ENCODE results near the gene ABHD10.

ABHD10 gene

DNA sequence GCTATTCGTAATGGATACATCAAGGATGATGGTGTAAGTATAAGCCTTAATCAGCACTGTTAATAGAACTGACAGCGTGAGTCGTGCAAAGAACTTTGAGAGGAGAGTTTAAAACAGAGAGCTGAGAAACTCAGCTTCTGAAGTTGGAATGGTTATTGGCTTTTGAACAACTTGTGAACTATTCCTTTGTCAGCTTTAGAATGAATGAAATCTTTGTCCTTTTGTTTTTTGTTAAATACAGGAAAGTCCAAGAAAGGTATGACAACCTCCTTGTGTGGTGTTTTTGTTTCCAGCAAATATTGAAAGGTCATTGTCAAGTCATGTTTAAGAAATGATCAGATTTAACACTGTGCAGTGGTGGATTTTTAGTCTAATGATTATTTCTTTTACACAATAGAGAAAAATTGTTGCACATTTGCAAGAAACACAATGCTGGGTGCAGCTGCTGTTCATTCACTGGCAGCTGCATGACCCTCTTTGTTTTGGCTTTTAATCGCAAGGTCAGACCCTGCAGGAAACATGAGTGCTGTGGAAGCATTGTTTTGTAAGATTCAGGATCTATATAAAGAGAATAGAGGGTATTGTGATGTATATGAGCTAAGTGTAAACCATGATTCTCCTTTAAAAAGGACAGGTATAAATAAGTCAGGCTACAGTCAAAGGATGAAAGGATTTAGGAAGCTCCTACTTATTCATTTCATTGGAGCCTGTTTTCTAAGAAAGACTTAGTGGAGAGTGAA is 21.7 kb upstream of the ABHD10 start:
- Histone ChIP-seq H3K9me2 (replicated peaks; ENCODE audit: insufficient read depth, low read length) (no peaks in the 10 kb centered on the region), H2AFZ (ENCODE audit: low read depth, low read length, severe bottlenecking) (no peak overlapping the region), H3K9ac (ENCODE audit: low read length) (no peak overlapping the region), H3K27ac (ENCODE audit: low read depth, low read length) (no peak overlapping the region), H3K4me3 (ENCODE audit: insufficient read depth, low read length, poor library complexity, severe bottlenecking) (no peak overlapping the region), H4K20me1 (ENCODE audit: low read depth, low read length) (no peaks in the 10 kb centered on the region), H3F3A (ENCODE audit: insufficient read depth) (no peaks in the 10 kb centered on the region), H3K36me3 (ENCODE audit: low read length) (no peaks in the 10 kb centered on the region), H3K9me3 (ENCODE audit: insufficient read depth, low read length) (no peaks in the 10 kb centered on the region), H3K27me3 (ENCODE audit: low read length) (no peaks in the 10 kb centered on the region), H3K79me2 (ENCODE audit: insufficient read depth, low read length) (no peaks in the 10 kb centered on the region), H3K4me2 (ENCODE audit: low read depth, low read length, poor library complexity, severe bottlenecking) (no peak overlapping the region)
- TF ChIP-seq EZH2phosphoT487 (conservative IDR thresholded peaks at IDR 0.05; ENCODE audit: low read length): no peak
- TF ChIP-seq, protein P1, sequence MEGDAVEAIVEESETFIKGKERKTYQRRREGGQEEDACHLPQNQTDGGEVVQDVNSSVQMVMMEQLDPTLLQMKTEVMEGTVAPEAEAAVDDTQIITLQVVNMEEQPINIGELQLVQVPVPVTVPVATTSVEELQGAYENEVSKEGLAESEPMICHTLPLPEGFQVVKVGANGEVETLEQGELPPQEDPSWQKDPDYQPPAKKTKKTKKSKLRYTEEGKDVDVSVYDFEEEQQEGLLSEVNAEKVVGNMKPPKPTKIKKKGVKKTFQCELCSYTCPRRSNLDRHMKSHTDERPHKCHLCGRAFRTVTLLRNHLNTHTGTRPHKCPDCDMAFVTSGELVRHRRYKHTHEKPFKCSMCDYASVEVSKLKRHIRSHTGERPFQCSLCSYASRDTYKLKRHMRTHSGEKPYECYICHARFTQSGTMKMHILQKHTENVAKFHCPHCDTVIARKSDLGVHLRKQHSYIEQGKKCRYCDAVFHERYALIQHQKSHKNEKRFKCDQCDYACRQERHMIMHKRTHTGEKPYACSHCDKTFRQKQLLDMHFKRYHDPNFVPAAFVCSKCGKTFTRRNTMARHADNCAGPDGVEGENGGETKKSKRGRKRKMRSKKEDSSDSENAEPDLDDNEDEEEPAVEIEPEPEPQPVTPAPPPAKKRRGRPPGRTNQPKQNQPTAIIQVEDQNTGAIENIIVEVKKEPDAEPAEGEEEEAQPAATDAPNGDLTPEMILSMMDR (IDR thresholded peaks at IDR 0.05; ENCODE audit: insufficient read depth, low read length, poor library complexity, severe bottlenecking): no peak

DNA sequence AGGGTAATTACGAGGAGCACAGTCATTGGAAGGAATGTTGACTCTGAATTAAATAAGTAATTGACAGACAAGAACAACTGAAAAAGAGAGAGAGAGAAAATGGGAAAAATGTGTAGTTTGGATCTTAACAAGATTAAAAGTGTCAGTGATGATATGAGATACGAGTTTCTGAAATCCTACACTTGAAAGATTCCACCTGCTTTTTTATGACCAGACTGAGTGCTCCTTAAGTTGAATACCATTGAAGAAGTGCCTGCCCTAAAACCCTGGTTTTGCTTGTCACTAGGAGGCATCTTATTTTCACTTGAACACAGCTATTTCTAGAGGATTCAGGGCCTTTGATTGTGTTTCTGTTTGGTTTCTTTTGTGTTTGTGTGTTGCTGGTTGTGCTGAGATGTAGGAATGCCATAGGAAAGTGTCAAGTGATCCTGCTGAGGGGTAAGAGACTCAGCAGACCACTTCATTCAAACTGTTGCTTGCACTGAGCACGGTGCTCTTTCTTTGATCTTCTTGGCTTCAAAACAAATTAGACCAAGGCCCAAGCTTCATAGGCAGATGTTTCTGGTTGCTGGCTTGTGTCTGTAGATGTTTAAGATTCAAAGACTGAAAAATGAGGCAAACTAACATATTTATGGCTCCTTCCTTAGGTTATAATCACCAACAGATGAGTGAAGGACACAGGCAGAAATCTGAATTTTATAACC is 17.2 kb upstream of the ABHD10 start:
- no peak overlapping the region for H2AFZ ChIP-seq (ENCODE audit: low read depth, low read length, severe bottlenecking)
- H4K20me1 ChIP-seq (ENCODE audit: low read depth, low read length): no peaks in the 10 kb centered on the region
- H3K79me2 ChIP-seq (ENCODE audit: insufficient read depth, low read length): no peaks in the 10 kb centered on the region
- no peak overlapping the region for H3K4me3 ChIP-seq (ENCODE audit: insufficient read depth, low read length, poor library complexity, severe bottlenecking)
- no peaks in the 10 kb centered on the region for H3K36me3 ChIP-seq (ENCODE audit: low read length)
- H3K27ac ChIP-seq (ENCODE audit: low read depth, low read length): no peak overlapping the region
- no peaks in the 10 kb centered on the region for H3K9me2 ChIP-seq (replicated peaks; ENCODE audit: insufficient read depth, low read length)
- no peaks in the 10 kb centered on the region for H3F3A ChIP-seq (ENCODE audit: insufficient read depth)
- no peaks in the 10 kb centered on the region for H3K27me3 ChIP-seq (ENCODE audit: low read length)
- H3K9me3 ChIP-seq (ENCODE audit: insufficient read depth, low read length): no peaks in the 10 kb centered on the region
- H3K4me2 ChIP-seq (ENCODE audit: low read depth, low read length, poor library complexity, severe bottlenecking): no peak overlapping the region
- H3K9ac ChIP-seq (ENCODE audit: low read length): no peak overlapping the region
- TF ChIP-seq EZH2phosphoT487 (conservative IDR thresholded peaks at IDR 0.05; ENCODE audit: low read length): no peak
- TF ChIP-seq, protein P1 (IDR thresholded peaks at IDR 0.05; ENCODE audit: insufficient read depth, low read length, poor library complexity, severe bottlenecking): no peak

DNA sequence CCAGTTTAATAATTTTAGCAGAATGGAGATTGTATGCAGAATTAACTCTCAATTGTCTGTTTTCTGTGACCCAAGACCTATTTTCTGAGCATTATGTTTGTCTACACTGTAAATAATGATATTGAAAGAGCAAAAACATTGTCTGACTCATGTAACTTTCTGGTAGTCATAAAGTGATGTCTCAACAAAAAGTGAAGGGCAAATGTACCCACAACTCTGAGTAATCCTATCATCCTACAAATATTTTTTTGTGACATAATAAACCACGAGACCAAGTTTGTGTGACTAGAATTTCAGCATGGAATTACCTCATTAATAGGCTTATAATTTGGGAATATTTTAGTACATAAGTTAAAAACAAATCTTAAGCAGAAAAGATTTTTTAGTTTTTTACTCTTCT is 15.4 kb upstream of the ABHD10 start:
- H3K9ac ChIP-seq (ENCODE audit: low read length): no peak overlapping the region
- no peak overlapping the region for H2AFZ ChIP-seq (ENCODE audit: low read depth, low read length, severe bottlenecking)
- H3K36me3 ChIP-seq (ENCODE audit: low read length): no peaks in the 10 kb centered on the region
- no peaks in the 10 kb centered on the region for H3K9me2 ChIP-seq (replicated peaks; ENCODE audit: insufficient read depth, low read length)
- no peaks in the 10 kb centered on the region for H4K20me1 ChIP-seq (ENCODE audit: low read depth, low read length)
- H3K27me3 ChIP-seq (ENCODE audit: low read length): no peaks in the 10 kb centered on the region
- H3K27ac ChIP-seq (ENCODE audit: low read depth, low read length): no peak overlapping the region
- no peak overlapping the region for H3K4me2 ChIP-seq (ENCODE audit: low read depth, low read length, poor library complexity, severe bottlenecking)
- no peaks in the 10 kb centered on the region for H3F3A ChIP-seq (ENCODE audit: insufficient read depth)
- H3K9me3 ChIP-seq (ENCODE audit: insufficient read depth, low read length): no peaks in the 10 kb centered on the region
- no peak for TF ChIP-seq EZH2phosphoT487 (conservative IDR thresholded peaks at IDR 0.05; ENCODE audit: low read length)
- TF ChIP-seq, protein P1 (IDR thresholded peaks at IDR 0.05; ENCODE audit: insufficient read depth, low read length, poor library complexity, severe bottlenecking): no peak
- H3K4me3 ChIP-seq (ENCODE audit: insufficient read depth, low read length, poor library complexity, severe bottlenecking): no peak overlapping the region
- no peaks in the 10 kb centered on the region for H3K79me2 ChIP-seq (ENCODE audit: insufficient read depth, low read length)

Data from SU-DHL-6 (cell line).